ENCODE data around the gene PTPN1.

Gene PTPN1

GRCh38 chr20:50514750-50515149 lies 4.6 kb downstream of the PTPN1 start:
- no peaks in the 10 kb centered on the region for H3K27me3 ChIP-seq
- no peaks in the 10 kb centered on the region for H3K9me3 ChIP-seq (replicated peaks in 1 of 11)
- H4K20me1 ChIP-seq: peaks cover 18 to 95% (median 89%) of the 10 kb centered on the region in 11 experiments; a peak in 20 of 22 replicates
- H3K4me3 ChIP-seq: peak overlapping the region in 2 of 10 experiments; percentile 12 to 88; a peak in 1 of 20 replicates
- H3K4me1 ChIP-seq: peaks cover 78 to 89% (median 83%) of the 10 kb centered on the region in 10 experiments
- H3K27ac ChIP-seq: peak overlapping the region in 4 of 11 experiments; percentile 41 to 89 (median 87); a peak in 6 of 22 replicates
- H3K9ac ChIP-seq: peak overlapping the region in 1 of 11 experiments; percentile 81; a peak in 1 of 22 replicates
- H3K36me3 ChIP-seq: peaks cover 0 to 19% (median 11%) of the 10 kb centered on the region in 11 experiments; a peak in 8 of 22 replicates
- TF ChIP-seq Cebpa-rat (IDR thresholded peaks at IDR 0.05): no peak
- peak overlapping the region in 7 of 11 experiments; percentile 81 to 97 (median 93); a peak in 13 of 22 replicates for H3K4me2 ChIP-seq

DNA sequence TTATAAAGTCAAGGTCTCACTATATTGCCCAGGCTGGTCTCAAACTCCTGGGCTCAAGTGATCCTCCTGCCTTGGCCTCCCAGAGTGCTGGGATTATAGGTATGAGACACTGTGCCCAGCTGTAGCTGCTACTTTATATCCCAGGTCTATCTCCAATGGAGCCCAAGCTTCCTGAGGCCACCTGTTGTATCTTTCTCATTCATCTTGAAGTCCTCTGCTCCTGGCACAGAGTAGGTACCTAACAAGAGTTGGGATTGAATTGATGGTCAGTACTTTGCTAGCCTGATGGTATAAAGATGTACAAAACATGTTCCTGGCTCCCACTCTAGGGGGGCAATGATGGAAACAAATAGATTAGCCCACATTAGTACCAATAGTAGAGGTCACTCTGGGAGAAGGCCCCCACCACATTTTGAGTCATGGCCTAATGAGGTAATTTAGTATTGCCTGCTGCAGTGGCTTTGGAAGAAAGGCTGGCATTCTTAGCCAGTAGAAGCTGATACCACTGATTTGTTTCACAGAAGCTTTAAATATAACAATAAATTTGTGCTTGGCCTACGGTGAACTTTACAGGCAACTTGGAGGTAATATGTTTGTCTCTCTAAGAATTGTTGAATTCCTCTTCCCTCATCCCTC lies 5.4 kb downstream of the PTPN1 start:
- Histone ChIP-seq H3K27ac (peak overlapping the region in 6 of 11 experiments; percentile 63 to 92 (median 87); a peak in 12 of 22 replicates), H3K27me3 (no peaks in the 10 kb centered on the region), H4K20me1 (peaks cover 16 to 100% (median 94%) of the 10 kb centered on the region in 11 experiments; a peak in 20 of 22 replicates), H3K4me1 (peaks cover 85 to 96% (median 90%) of the 10 kb centered on the region in 10 experiments), H3K36me3 (peaks cover 0 to 21% (median 13%) of the 10 kb centered on the region in 11 experiments; a peak in 9 of 22 replicates), H3K9ac (peak overlapping the region in 7 of 11 experiments; percentile 0 to 81 (median 72); a peak in 10 of 22 replicates), H3K4me3 (peak overlapping the region in 3 of 10 experiments; percentile 0 to 12 (median 2); a peak in 1 of 20 replicates), H3K4me2 (peak overlapping the region; percentile 57 to 97 (median 83)), H3K9me3 (replicated peaks in 1 of 11) (no peaks in the 10 kb centered on the region)
- no peak for TF ChIP-seq Cebpa-rat (IDR thresholded peaks at IDR 0.05)

DNA sequence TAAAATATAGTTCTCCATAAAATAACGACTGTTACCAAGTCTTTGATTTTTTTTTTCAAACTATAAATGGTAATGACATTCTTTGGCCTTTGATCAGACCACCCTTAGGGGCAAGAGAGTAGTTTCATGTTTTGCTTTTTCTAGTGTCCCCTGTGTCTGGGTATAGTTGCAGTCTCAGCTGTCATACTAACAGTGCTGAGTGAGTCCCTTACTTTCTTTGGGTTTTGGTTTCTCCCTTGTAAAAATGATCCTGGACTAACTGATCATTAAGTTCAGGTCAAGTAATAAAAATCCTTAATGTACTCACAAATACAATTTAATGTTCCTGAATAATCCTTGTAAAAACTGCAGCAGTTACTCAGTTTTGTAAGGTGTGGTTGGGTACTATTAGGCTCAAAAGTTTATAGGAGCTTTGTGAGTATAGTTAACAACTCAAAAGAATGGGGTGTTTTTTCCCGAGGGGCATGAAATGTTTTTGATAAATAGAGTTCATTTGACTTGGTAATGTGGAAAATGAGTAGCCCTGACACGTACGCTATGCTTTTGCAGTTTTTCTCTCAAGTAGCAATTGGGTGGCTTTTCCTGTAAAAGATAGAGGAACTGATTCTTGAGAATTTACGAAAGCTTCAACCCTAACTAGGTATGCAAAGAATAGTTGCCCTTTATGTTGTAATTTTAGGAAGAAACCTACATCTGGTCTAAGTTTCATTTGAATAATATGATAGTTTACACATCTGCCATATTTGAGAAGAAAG lies 6.2 kb downstream of the PTPN1 start:
- H3K4me3 ChIP-seq: peak overlapping the region in 4 of 10 experiments; percentile 20 to 36 (median 32); a peak in 6 of 20 replicates
- no peaks in the 10 kb centered on the region for H3K9me3 ChIP-seq (replicated peaks in 1 of 11)
- H3K9ac ChIP-seq: peak overlapping the region in 8 of 11 experiments; percentile 0 to 81 (median 68); a peak in 14 of 22 replicates
- peaks cover 8 to 100% (median 94%) of the 10 kb centered on the region in 11 experiments; a peak in 20 of 22 replicates for H4K20me1 ChIP-seq
- peak overlapping the region; percentile 57 to 97 (median 83) for H3K4me2 ChIP-seq
- H3K27ac ChIP-seq: peak overlapping the region; percentile 24 to 92 (median 63); a peak in 19 of 22 replicates
- TF ChIP-seq Cebpa-rat (IDR thresholded peaks at IDR 0.05): no peak
- peaks cover 0 to 27% (median 16%) of the 10 kb centered on the region in 11 experiments; a peak in 10 of 22 replicates for H3K36me3 ChIP-seq
- H3K27me3 ChIP-seq: no peaks in the 10 kb centered on the region
- H3K4me1 ChIP-seq: peaks cover 88 to 97% (median 93%) of the 10 kb centered on the region in 10 experiments

DNA sequence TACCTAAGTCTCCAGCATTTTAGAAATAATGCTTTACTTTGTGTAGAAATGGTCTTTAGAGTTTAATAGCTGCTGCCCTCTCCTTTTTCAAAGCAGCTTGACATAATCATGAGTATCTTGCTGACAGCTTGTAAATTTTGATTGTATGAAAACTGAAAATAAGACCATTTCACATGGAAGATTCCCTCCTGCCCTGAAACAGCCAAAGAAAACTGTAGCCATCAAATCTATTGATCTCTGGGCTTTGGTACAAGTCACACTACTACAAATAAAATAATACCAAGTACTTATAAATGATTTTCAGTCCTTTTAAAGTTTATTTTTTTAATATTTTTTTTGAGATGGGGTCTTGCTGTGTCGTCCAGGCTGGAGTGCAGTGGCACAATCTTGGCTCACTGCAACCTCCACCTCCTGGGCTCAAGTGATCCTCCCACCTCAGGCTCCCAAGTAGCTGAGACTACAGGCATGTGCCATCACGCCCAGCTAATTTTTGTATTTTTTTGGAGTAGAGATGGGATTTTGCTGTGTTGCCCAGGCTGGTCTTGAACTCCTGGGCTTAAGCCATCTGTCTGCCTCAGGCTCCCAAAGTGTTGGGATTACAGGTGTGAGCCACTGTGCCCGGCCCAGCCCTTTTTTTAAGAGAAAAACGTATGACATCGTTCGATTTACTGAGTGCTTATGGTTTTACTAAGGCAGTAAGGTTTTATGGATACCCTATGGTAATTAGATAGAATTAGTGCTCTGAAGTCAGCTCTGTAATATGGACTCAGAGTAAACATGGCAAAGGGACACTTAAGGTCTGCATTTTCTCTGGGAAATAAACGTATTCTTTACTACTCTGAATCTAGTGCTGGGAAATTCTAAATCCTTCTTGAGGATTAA lies 7.0 kb downstream of the PTPN1 start:
- H3K27ac ChIP-seq: peak overlapping the region; percentile 24 to 92 (median 63); a peak in 21 of 22 replicates
- H3K4me3 ChIP-seq: peak overlapping the region in 5 of 10 experiments; percentile 20 to 36 (median 29); a peak in 6 of 20 replicates
- no peak for TF ChIP-seq Cebpa-rat (IDR thresholded peaks at IDR 0.05)
- peaks cover 80 to 100% (median 93%) of the 10 kb centered on the region in 10 experiments for H3K4me1 ChIP-seq
- H3K36me3 ChIP-seq: peaks cover 0 to 34% (median 20%) of the 10 kb centered on the region in 11 experiments; a peak in 10 of 22 replicates
- no peaks in the 10 kb centered on the region for H3K9me3 ChIP-seq (replicated peaks in 1 of 11)
- peak overlapping the region; percentile 57 to 97 (median 83) for H3K4me2 ChIP-seq
- peak overlapping the region; percentile 1 to 81 (median 62); a peak in 19 of 22 replicates for H3K9ac ChIP-seq
- H3K27me3 ChIP-seq: no peaks in the 10 kb centered on the region
- peaks cover 1 to 100% (median 90%) of the 10 kb centered on the region in 11 experiments; a peak in 18 of 22 replicates for H4K20me1 ChIP-seq

GRCh38 chr20:50517817-50518154 lies 7.6 kb downstream of the PTPN1 start:
- H3K27ac ChIP-seq: peak overlapping the region; percentile 24 to 92 (median 63); a peak in 20 of 22 replicates
- TF ChIP-seq Cebpa-rat (IDR thresholded peaks at IDR 0.05): no peak
- peaks cover 74 to 100% (median 88%) of the 10 kb centered on the region in 10 experiments for H3K4me1 ChIP-seq
- H3K9ac ChIP-seq: peak overlapping the region; percentile 1 to 81 (median 62); a peak in 18 of 22 replicates
- peak overlapping the region; percentile 57 to 97 (median 83) for H3K4me2 ChIP-seq
- no peaks in the 10 kb centered on the region for H3K27me3 ChIP-seq
- H4K20me1 ChIP-seq: peaks cover 0 to 99% (median 86%) of the 10 kb centered on the region in 11 experiments; a peak in 17 of 22 replicates
- H3K4me3 ChIP-seq: peak overlapping the region in 5 of 10 experiments; percentile 1 to 36 (median 29); a peak in 7 of 20 replicates
- H3K36me3 ChIP-seq: peaks cover 0 to 36% (median 20%) of the 10 kb centered on the region in 11 experiments; a peak in 10 of 22 replicates
- no peaks in the 10 kb centered on the region for H3K9me3 ChIP-seq (replicated peaks in 1 of 11)

DNA sequence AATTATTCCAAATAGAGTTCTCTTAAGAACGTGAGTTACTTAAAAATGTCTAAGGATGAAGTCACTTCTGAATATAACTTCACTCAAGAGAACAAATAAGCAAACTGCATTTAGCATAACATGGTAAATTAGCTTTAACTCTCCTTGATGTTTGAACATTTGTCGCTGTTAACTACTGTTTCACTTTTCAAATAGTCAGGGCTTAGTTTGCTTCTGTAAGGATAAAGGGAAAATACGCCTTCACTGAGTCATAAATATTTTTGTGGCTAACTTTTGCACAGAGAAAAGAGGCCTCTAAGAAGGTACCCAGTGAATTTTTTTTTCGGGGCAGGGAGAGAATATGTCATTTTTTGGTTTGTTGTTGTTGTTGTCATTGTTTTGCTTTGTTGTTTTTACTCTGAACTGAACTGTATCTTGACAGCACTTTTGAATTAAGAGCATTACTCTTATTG lies 8.1 kb downstream of the PTPN1 start:
- Histone ChIP-seq H3K4me1 (peaks cover 73 to 100% (median 87%) of the 10 kb centered on the region in 10 experiments), H3K4me3 (peak overlapping the region in 5 of 10 experiments; percentile 1 to 36 (median 29); a peak in 4 of 20 replicates), H3K27ac (peak overlapping the region; percentile 24 to 92 (median 63); a peak in 20 of 22 replicates), H4K20me1 (peaks cover 0 to 99% (median 86%) of the 10 kb centered on the region in 11 experiments; a peak in 18 of 22 replicates), H3K9ac (peak overlapping the region; percentile 1 to 81 (median 62); a peak in 16 of 22 replicates), H3K27me3 (no peaks in the 10 kb centered on the region), H3K36me3 (peaks cover 3 to 41% (median 22%) of the 10 kb centered on the region in 11 experiments; a peak in 11 of 22 replicates), H3K9me3 (replicated peaks in 1 of 11) (no peaks in the 10 kb centered on the region), H3K4me2 (peak overlapping the region; percentile 57 to 97 (median 83))
- TF ChIP-seq Cebpa-rat (IDR thresholded peaks at IDR 0.05): no peak

- H3K9me3 ChIP-seq (replicated peaks in 1 of 11): no peaks in the 10 kb centered on the region
- peak overlapping the region; percentile 46 to 92 (median 63); a peak in 19 of 22 replicates for H3K27ac ChIP-seq
- H4K20me1 ChIP-seq: peaks cover 0 to 99% (median 86%) of the 10 kb centered on the region in 11 experiments; a peak in 18 of 22 replicates
- H3K4me1 ChIP-seq: peaks cover 74 to 100% (median 88%) of the 10 kb centered on the region in 10 experiments
- H3K9ac ChIP-seq: peak overlapping the region in 9 of 11 experiments; percentile 30 to 81 (median 63); a peak in 15 of 22 replicates
- peak overlapping the region; percentile 57 to 97 (median 83) for H3K4me2 ChIP-seq
- TF ChIP-seq Cebpa-rat (IDR thresholded peaks at IDR 0.05): no peak
- H3K36me3 ChIP-seq: peaks cover 3 to 40% (median 23%) of the 10 kb centered on the region in 11 experiments; a peak in 11 of 22 replicates
- H3K4me3 ChIP-seq: 0 out of 20 replicates have a peak overlapping the region, but pooled peaks of 1 of the 10 experiments have one; percentile 32
- no peaks in the 10 kb centered on the region for H3K27me3 ChIP-seq
These were observed 9.0 kb downstream of the PTPN1 start for GRCh38 chr20:50519036-50519762.

Data from BLaER1 treated with 17β-estradiol and CSF1 and Interleukin-3, amounts not matched to agents 10 nM and 100 nM (cell line).